ENCODE data around the gene TIAL1. TPM values are rescaled to one million over a fixed set of nuclear protein-coding genes. Genes with fewer than 3 reads are reported as not detected.
A peak's percentile ranks its signal among the peaks of the same experiment; 100 is the strongest.

The TIAL1 gene
- total and polyA plus RNA-seq, 2 of the 13 experiments (the other 11 are each of a cell fraction or from before 2014, with no cell fraction given), result 31.5 to 148 TPM

DNA sequence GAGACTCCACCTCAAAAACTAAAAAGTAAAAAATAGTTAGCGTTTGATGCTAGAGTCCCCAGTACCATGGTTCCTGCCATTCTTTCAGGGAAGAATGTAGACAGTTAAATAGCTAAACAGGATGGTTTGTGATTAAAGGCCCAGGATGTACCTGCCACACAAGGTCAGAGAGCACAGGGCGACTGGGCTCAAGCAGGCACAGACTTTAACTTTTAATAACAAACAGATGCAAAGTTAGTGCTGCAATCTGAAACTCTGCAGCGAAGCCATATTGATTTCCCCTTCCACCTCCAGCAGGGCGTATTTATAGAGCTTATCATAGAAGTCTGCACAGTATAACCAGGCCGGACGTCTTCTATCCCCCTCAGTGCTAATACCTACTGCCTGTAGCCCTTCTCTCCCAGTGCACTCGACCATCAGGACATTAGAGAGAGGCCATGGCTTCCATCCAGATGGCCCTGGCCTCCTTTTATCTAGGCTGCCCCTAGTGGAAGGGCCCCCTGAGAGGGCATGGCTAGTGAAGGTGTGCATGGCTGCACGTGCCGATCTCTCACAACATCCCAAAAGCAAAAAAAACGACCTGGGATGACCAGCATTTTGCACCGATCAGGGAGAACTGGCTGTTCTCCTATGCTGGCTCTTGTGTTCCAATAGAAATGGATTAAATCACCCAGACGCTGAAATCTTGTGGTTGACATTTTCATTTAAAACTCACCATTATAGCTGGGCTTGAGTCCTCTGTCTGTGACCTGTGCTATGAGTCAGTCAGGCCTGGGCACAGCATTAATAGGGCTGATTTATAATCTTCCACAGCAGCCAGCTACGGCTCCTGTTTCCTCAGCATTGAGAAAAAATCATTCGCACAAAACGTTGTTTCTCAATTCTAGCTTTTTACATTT, 46.8 kb upstream of the TIAL1 start (continued):
- TF ChIP-seq, protein P1, sequence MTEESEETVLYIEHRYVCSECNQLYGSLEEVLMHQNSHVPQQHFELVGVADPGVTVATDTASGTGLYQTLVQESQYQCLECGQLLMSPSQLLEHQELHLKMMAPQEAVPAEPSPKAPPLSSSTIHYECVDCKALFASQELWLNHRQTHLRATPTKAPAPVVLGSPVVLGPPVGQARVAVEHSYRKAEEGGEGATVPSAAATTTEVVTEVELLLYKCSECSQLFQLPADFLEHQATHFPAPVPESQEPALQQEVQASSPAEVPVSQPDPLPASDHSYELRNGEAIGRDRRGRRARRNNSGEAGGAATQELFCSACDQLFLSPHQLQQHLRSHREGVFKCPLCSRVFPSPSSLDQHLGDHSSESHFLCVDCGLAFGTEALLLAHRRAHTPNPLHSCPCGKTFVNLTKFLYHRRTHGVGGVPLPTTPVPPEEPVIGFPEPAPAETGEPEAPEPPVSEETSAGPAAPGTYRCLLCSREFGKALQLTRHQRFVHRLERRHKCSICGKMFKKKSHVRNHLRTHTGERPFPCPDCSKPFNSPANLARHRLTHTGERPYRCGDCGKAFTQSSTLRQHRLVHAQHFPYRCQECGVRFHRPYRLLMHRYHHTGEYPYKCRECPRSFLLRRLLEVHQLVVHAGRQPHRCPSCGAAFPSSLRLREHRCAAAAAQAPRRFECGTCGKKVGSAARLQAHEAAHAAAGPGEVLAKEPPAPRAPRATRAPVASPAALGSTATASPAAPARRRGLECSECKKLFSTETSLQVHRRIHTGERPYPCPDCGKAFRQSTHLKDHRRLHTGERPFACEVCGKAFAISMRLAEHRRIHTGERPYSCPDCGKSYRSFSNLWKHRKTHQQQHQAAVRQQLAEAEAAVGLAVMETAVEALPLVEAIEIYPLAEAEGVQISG (CRISPR knock-in tag; IDR thresholded peaks at IDR 0.05), result peak; percentile 95
- no peak for TF ChIP-seq ZNF460 (CRISPR knock-in tag; IDR thresholded peaks at IDR 0.05; ENCODE audit: borderline replicate concordance)
- TF ChIP-seq ZNF367 (CRISPR knock-in tag; IDR thresholded peaks at IDR 0.05; ENCODE audit: borderline replicate concordance), result no peak
- TF ChIP-seq, protein P2, sequence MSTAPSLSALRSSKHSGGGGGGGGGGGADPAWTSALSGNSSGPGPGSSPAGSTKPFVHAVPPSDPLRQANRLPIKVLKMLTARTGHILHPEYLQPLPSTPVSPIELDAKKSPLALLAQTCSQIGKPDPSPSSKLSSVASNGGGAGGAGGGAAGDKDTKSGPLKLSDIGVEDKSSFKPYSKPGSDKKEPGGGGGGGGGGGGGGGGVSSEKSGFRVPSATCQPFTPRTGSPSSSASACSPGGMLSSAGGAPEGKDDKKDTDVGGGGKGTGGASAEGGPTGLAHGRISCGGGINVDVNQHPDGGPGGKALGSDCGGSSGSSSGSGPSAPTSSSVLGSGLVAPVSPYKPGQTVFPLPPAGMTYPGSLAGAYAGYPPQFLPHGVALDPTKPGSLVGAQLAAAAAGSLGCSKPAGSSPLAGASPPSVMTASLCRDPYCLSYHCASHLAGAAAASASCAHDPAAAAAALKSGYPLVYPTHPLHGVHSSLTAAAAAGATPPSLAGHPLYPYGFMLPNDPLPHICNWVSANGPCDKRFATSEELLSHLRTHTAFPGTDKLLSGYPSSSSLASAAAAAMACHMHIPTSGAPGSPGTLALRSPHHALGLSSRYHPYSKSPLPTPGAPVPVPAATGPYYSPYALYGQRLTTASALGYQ (CRISPR knock-in tag; IDR thresholded peaks at IDR 0.05), result no peak
- TF ChIP-seq, protein P3, sequence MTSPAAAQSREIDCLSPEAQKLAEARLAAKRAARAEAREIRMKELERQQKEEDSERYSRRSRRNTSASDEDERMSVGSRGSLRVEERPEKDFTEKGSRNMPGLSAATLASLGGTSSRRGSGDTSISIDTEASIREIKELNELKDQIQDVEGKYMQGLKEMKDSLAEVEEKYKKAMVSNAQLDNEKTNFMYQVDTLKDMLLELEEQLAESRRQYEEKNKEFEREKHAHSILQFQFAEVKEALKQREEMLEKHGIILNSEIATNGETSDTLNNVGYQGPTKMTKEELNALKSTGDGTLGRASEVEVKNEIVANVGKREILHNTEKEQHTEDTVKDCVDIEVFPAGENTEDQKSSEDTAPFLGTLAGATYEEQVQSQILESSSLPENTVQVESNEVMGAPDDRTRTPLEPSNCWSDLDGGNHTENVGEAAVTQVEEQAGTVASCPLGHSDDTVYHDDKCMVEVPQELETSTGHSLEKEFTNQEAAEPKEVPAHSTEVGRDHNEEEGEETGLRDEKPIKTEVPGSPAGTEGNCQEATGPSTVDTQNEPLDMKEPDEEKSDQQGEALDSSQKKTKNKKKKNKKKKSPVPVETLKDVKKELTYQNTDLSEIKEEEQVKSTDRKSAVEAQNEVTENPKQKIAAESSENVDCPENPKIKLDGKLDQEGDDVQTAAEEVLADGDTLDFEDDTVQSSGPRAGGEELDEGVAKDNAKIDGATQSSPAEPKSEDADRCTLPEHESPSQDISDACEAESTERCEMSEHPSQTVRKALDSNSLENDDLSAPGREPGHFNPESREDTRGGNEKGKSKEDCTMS (CRISPR knock-in tag; conservative IDR thresholded peaks at IDR 0.05), result no peak
- no peak for TF ChIP-seq NFYC (CRISPR knock-in tag; IDR thresholded peaks at IDR 0.05)
- TF ChIP-seq, protein P4, sequence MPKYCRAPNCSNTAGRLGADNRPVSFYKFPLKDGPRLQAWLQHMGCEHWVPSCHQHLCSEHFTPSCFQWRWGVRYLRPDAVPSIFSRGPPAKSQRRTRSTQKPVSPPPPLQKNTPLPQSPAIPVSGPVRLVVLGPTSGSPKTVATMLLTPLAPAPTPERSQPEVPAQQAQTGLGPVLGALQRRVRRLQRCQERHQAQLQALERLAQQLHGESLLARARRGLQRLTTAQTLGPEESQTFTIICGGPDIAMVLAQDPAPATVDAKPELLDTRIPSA (CRISPR knock-in tag; IDR thresholded peaks at IDR 0.05; ENCODE audit: borderline replicate concordance), result no peak
- TF ChIP-seq, protein P5, sequence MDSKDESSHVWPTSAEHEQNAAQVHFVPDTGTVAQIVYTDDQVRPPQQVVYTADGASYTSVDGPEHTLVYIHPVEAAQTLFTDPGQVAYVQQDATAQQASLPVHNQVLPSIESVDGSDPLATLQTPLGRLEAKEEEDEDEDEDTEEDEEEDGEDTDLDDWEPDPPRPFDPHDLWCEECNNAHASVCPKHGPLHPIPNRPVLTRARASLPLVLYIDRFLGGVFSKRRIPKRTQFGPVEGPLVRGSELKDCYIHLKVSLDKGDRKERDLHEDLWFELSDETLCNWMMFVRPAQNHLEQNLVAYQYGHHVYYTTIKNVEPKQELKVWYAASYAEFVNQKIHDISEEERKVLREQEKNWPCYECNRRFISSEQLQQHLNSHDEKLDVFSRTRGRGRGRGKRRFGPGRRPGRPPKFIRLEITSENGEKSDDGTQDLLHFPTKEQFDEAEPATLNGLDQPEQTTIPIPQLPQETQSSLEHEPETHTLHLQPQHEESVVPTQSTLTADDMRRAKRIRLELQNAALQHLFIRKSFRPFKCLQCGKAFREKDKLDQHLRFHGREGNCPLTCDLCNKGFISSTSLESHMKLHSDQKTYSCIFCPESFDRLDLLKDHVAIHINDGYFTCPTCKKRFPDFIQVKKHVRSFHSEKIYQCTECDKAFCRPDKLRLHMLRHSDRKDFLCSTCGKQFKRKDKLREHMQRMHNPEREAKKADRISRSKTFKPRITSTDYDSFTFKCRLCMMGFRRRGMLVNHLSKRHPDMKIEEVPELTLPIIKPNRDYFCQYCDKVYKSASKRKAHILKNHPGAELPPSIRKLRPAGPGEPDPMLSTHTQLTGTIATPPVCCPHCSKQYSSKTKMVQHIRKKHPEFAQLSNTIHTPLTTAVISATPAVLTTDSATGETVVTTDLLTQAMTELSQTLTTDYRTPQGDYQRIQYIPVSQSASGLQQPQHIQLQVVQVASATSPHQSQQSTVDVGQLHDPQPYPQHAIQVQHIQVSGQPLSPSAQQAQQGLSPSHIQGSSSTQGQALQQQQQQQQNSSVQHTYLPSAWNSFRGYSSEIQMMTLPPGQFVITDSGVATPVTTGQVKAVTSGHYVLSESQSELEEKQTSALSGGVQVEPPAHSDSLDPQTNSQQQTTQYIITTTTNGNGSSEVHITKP (CRISPR knock-in tag; IDR thresholded peaks at IDR 0.05; ENCODE audit: low read depth), result no peak
- no peak for TF ChIP-seq ZNF451 (CRISPR knock-in tag; IDR thresholded peaks at IDR 0.05)
- no peak for TF ChIP-seq HMG20B (CRISPR knock-in tag; conservative IDR thresholded peaks at IDR 0.05)
- TF ChIP-seq, protein P6, sequence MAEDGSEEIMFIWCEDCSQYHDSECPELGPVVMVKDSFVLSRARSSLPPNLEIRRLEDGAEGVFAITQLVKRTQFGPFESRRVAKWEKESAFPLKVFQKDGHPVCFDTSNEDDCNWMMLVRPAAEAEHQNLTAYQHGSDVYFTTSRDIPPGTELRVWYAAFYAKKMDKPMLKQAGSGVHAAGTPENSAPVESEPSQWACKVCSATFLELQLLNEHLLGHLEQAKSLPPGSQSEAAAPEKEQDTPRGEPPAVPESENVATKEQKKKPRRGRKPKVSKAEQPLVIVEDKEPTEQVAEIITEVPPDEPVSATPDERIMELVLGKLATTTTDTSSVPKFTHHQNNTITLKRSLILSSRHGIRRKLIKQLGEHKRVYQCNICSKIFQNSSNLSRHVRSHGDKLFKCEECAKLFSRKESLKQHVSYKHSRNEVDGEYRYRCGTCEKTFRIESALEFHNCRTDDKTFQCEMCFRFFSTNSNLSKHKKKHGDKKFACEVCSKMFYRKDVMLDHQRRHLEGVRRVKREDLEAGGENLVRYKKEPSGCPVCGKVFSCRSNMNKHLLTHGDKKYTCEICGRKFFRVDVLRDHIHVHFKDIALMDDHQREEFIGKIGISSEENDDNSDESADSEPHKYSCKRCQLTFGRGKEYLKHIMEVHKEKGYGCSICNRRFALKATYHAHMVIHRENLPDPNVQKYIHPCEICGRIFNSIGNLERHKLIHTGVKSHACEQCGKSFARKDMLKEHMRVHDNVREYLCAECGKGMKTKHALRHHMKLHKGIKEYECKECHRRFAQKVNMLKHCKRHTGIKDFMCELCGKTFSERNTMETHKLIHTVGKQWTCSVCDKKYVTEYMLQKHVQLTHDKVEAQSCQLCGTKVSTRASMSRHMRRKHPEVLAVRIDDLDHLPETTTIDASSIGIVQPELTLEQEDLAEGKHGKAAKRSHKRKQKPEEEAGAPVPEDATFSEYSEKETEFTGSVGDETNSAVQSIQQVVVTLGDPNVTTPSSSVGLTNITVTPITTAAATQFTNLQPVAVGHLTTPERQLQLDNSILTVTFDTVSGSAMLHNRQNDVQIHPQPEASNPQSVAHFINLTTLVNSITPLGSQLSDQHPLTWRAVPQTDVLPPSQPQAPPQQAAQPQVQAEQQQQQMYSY (CRISPR knock-in tag; IDR thresholded peaks at IDR 0.05), result no peak

Data from HepG2 (cell line).